Activated CD8-positive, alpha-beta memory T cell treated with anti-CD3 and anti-CD28 coated beads for 36 hours (primary cell): Measurements from ENCODE around the gene NMRAL1. TPM values are rescaled to one million over a fixed set of nuclear protein-coding genes. Genes with fewer than 3 reads are reported as not detected.

Experiments
- CTCF ChIA-PET: fragments of 350-600 bp; sonication (Branson Sonifier 250); formaldehyde crosslinking; loops from one replicate; lab custom pipeline; 2021; ENCODE audit warnings: antibody characterized with exemption; lab: Charles Lee
- POLR2A ChIA-PET: fragments of 350-600 bp; sonication (Branson Sonifier 250); formaldehyde crosslinking; loops from one replicate; lab custom pipeline; 2021; ENCODE audit warnings: antibody characterized with exemption; lab: Charles Lee
- total RNA-seq, 2 experiments: library from RNA; stranded (reverse); gene quantifications; one replicate each; pipeline ENCODE4 v1.2.3, GENCODE V29; 2021

NMRAL1 gene
- total RNA-seq, 2 experiments from 2014 or later: 67.8 to 70.8 TPM

DNA sequence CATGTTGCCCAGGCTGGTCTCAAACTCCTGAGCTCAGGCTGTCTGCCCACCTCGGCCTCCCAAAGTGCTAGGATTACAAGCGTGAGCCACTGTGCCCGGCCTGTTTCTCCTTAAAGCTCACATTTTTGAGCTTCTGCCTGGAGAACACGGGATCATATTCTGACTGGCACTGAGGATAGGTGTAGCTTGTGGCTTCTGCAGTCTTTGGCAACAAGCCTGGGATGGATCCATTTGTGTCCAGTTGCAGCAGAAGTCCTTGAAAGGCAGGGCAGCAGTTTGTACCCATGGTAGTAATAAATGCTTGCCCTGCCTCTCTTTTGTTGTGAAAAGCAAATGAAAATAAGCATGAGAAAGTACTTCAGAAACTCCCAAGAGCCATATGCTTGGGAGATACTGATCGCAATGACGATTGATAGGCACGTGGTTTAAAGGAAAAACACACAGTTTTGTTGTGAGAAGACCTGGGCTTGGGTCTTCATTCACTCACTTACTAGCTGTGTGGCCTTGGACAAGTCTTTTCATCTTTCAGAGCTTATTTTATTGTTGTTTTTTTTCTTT lies 54.9 kb downstream of the NMRAL1 start:
- CTCF ChIA-PET: interaction anchor here (1.2 kb wide), 1 partner anchor 57 kb away, joined by 3 read pairs; the partner anchor contains the start of gene HMOX2
- POLR2A ChIA-PET: no interaction called here

DNA sequence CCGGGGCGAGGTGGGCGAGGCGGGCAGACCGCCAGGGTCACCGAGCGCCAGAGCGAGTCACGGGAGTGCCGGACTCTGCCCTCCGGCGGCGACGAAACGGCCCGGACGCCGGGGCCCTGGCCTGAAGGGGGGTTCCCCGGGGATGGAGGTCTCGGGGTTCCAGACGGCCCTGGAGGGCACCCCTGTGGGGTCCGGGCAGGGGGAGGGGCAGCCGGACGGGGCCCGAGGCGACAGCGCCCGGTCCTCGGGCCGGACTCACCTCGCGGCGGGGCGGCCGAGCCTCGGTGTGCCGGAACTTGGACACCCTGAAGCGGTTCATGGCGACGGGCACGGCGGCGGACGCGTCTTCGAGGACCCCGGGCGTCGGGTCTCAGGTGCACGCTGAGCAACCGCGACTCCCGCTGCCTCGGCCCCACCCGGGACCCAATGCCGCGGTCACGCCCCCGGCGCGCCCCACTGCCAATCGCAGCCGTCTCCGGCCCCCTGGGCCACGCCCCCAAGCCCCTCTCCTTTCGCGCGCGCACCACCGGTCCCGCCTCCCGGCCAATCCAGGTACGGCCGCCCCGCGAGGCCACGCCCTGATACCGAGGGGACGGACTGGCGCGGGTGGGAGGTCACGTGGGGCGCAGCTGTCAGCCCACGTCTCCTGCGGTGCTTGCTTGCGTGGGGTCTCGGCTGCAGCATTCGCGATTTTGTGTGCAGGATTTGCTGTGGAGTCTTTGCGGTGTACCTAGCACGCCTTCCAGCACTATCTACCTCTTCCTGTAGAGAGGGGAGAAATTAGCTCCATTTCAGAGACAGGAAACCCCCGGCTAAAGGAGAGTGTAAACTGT lies 58.0 kb downstream of the NMRAL1 start, which contains the start of gene CORO7:
TSS of gene CORO7 (minus strand) at position 397 of the 833 bp plus-strand sequence. CDS start at position 319, 78 bp downstream.
- CTCF ChIA-PET: interaction anchor here (0.9 to 3.7 kb wide), 2 partner anchors 13 to 60 kb away, joined by 3 to 11 read pairs; partner anchors contain the start of gene HMOX2
- POLR2A ChIA-PET: interaction anchor here (0.6 to 1.8 kb wide), 8 partner anchors 8 to 541 kb away, joined by 3 to 7 read pairs (median 3); partner anchors contain the start of genes HMOX2 and MGRN1

DNA sequence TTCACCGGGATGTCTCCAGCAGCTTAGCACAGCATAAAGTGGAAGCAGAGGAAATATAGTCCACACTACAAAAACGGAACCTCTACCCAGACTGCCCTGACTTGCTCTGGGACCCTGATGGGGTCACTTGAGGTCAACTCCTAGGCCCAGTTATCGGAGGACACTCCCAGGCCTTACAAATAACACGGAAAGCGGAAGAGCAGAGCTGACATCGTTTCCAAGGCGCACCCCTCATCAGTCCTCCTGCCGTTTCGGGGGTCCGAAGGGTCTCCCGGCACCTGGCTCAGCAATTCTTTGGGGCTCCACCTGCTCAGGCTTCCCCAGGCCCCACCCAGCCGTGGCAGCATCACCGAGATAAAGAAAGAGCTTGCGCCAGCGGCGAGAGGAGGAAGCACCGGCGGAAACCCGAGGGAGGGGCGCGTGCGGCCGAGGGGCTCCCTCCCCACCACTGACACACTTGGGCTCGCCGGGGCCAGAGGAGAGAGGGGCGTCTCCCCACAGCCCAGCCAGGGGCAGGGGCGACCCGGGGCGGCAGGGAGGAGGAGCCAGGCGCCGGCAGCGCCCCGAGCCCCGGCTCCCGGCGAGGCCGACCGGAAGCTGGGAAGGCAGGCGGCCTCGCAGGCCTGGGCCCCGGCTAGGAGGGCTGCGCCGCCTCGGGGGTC lies 58.8 kb downstream of the NMRAL1 start:
- ChIA-PET CTCF (interaction anchor here (0.8 to 3.7 kb wide), 2 partner anchors 13 to 65 kb away, joined by 4 to 11 read pairs; no protein-coding TSS in a partner anchor), POLR2A (interaction anchor here (0.6 to 1.8 kb wide), 8 partner anchors 9 to 542 kb away, joined by 3 to 7 read pairs (median 3); partner anchors contain the start of genes HMOX2 and MGRN1)

DNA sequence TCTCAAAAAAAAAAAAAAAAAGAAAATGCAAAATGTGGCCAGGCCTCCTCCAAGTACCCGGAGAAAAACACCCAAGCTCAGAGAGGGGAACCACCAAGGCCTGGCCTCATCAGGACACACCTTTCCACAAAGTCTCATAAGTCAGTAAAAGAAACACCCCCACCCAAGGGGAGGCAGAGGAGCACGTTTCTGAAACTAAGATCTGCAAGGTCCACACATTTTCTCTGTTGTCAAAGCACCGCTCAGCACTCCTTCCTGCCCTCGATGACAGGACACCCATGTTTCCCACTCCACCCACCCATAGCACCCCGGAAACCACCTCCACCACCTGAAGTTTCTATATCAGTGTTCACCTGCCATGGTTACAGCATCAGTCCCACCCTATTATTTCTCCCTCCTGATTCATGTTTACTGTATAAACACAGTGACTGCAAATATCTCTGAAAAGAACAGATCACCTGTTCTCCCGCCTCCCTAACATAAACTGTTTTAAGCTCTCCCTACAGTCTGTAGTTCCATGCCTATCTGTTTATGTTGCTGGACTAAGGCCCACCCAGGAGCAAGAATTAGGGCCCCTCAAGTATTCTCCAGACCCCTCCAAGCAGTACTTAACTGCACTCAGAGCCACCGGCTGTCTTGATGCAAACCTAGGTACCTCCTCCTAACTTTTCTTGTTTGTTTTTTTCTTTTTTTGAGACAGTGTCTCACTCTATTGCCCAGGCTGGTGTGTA lies 60.1 kb downstream of the NMRAL1 start:
- POLR2A ChIA-PET: interaction anchor here (0.6 to 1.1 kb wide), 7 partner anchors 61 to 153 kb away, joined by 3 to 8 read pairs (median 3); partner anchors contain the start of gene HMOX2
- CTCF ChIA-PET: interaction anchor here (1.1 to 4.7 kb wide), 4 partner anchors 11 to 141 kb away, joined by 3 to 33 read pairs (median 4); partner anchors contain the start of gene TFAP4

DNA sequence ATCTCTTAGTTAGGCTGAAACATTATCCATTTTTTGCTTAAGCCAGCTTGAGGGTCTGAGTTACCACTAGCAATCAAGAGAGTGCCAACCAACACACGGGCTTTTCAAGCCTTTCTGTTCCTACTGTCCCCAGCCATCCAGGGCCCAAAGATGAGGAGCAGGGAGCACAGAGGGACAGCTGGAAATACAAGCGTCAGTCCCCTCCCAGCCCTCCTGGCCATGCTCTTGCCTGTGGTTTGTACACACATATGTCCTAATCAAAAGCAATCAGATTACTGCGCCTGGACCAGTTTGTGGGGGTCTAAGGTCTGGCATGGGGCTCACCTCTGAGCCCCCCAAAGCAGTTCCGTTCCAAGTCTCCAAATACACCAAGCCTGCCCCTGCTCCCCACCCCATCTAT lies 61.6 kb downstream of the NMRAL1 start:
- POLR2A ChIA-PET: interaction anchor here (1.1 kb wide), 1 partner anchor 63 kb away, joined by 3 read pairs; the partner anchor contains the start of gene HMOX2

DNA sequence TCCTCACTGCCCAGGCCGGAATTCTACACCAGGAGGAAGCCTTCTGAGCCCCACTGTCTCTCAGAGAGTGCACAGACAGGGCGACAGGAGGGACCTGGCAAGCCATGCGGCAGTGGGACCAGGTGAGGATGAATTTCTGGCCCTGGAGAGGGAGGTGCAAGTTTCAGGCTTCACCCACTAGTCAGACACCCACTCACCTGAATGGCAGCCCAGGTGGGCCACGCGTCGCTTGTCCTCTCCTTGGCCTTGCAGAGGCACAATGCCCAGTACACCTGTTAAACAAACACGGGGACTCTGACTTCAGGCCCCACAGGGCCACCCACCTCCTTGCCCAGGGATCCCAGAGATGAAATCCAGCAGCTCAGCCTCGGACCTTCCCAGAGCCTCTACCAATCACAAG lies 62.3 kb downstream of the NMRAL1 start:
- POLR2A ChIA-PET: no interaction called here
- CTCF ChIA-PET: interaction anchor here (4.7 kb wide), 1 partner anchor 9 kb away, joined by 33 read pairs; no protein-coding TSS in a partner anchor

More for the DNA sequence above, 61.6 kb downstream of the NMRAL1 start:
- CTCF ChIA-PET: interaction anchor here (1.7 to 4.7 kb wide), 2 partner anchors 9 to 12 kb away, joined by 6 to 33 read pairs; no protein-coding TSS in a partner anchor

Other genes with a start within 250 kb of the NMRAL1 start
- gene SRL, start 232.5 kb downstream of the NMRAL1 start, total RNA-seq: not detected
- gene TFAP4, start 201.6 kb downstream of the NMRAL1 start, total RNA-seq: 10 to 100 TPM; 43.3 to 44.4 TPM
- under 1 TPM; 0.15 to 0.25 TPM for gene GLIS2, start 158.6 kb downstream of the NMRAL1 start, total RNA-seq
- gene PAM16, start 123.3 kb downstream of the NMRAL1 start, total RNA-seq: 10 to 100 TPM; 72.6 to 73.8 TPM
- gene VASN, start 102.8 kb downstream of the NMRAL1 start, total RNA-seq: under 1 TPM; 0.13 TPM
- gene CORO7, start 58.0 kb downstream of the NMRAL1 start, total RNA-seq: 10 to 100 TPM; 80.2 to 86.3 TPM
- gene DNAJA3, start 48.8 kb downstream of the NMRAL1 start, total RNA-seq: 100 to 1,000 TPM; 109 to 111 TPM
- 10 to 100 TPM; 92.9 to 94.6 TPM for gene HMOX2, start 1.8 kb upstream of the NMRAL1 start, total RNA-seq
- gene CDIP1, start 64.1 kb upstream of the NMRAL1 start, total RNA-seq: 10 to 100 TPM; 38.7 to 39.3 TPM
- under 1 TPM; 0.08 to 0.11 TPM for gene C16orf96, start 81.7 kb upstream of the NMRAL1 start, total RNA-seq
- 10 to 100 TPM; 19.5 to 21.0 TPM for gene UBALD1, start 140.3 kb upstream of the NMRAL1 start, total RNA-seq
- gene MGRN1, start 150.2 kb upstream of the NMRAL1 start, total RNA-seq: 10 to 100 TPM; 61.9 to 64.2 TPM
- 10 to 100 TPM; 34.0 to 34.4 TPM for gene NUDT16L1, start 218.9 kb upstream of the NMRAL1 start, total RNA-seq